Left forelimb (tissue), 1 donor: ENCODE results near the gene MCTP1.

Experiments
- DNase-seq: peaks from one replicate; pipeline ENCODE4 v3.0.0-alpha.2; 2018; ENCODE audit warnings: low spot score

Gene MCTP1

GRCh38 chr5:95284572-95285408, at the start of gene MCTP1:
Gene MCTP1, minus strand, starts transcription at chr5:95285094.
- peak; percentile 71 for DNase-seq

DNA sequence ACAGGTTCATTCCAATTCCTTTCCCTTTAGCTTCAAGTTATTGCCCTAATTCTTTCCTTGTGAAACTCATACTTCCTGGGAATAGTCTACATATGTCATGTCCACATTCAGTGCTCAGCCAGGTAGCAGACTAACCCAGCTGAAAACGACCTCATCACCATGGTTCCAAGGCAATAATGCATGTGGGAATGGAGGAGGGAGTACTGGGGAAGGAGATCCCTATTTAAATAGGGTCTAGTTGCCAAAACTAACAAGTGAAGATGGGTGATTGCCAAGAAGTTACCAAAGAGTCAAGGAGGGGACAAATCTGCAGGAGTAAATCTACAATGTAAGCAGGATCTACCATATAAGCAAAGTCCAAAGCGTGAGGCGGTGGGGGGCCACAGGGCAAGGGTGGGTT, 47.3 kb upstream of the MCTP1 start:
- no peak for DNase-seq

DNA sequence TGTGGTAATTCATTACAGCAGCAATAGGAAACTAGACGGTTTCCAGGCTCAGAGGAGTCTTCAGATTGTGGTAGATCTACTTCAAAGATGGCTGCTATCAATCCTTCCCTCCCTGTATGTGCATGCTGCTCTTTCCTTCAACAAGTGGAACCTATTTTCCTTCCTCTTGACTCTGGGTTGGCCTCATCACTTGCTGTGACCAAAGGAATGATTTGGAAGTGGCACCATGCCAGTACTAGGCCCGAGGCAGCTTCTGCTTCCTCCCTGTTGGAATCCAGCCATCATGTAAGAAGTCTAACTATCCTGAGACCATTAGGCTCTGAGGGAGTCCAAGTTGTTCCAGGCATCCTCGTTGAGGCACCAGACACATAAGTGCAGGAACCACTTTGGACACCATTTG, 46.5 kb upstream of the MCTP1 start:
- DNase-seq = no peak

DNA sequence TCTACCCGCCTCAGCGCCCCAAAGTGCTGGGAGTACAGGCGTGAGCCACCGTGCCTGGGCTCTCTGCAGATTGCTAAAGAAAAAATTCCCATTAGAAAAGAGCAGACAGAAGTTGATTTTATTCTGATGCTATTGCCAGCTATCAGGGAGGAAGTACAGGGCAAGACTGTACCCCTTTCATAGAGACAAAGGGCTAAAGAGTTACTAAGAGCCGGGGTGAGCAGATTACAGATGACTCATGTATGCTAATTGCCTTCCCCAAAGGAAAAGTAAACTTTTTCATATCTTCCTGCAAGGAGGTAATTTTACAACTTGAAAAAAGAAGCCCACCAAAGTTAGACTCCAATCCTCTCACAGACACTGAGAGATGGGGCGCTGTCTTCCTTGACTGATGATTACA, 42.3 kb upstream of the MCTP1 start:
- no peak for DNase-seq

DNA sequence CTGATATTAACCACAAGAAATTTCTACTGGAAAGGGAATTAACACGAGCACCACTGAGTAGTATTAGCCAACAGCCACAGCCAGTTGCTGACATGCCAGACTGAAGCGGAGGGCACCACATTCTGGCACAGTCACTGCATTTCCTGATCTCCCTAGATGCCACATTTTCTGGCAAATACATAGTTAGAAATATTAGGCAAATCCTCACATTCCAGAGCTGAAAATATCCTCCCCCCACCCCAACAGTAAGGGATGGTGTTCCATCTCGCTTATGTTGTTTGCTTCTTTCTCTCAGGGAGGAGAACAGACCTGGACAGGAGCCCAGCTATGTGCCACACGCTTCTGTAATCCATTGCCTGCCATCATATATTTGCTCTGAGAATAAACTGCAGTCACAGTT, 32.8 kb upstream of the MCTP1 start:
- no peak for DNase-seq

- no peak for DNase-seq
Measured at GRCh38 chr5:95317085-95317484, 32.2 kb upstream of the MCTP1 start.

DNA sequence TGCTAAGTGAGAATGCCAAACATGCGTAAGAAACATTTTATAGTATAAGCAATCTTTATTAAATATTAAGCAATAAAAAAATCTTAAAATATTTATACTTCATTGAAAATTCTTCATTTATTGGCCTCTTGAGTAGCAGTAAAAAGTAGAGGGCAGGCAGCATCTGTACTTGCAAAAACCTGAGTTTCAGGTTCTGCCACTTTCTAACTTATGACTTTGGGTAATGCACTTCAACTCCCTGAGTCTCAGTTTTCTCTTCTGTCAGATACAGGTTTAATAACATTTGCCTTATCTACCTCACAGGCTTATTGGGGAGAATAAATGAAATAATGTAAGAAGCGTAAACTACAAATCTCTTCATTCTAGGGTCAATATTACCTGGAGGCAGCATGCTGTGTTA, 19.8 kb upstream of the MCTP1 start:
- no peak for DNase-seq

DNA sequence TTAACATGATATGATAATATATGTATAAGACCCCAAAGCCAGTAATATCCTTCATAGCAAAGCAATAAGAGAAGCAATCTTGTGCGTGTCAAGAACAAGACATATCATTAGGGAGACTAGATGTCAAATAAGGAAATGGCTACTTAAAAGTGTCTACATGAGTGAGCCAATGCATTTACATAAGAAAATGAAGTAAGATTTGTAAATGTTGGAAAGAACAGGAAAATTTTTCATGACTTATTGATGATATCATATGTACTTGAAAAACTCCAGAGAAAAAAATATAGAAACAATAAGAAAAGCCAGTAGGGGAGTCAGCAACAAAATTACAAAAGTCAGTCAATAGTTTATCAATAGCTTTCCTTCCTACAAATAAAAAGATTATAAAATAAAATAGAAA, 13.8 kb upstream of the MCTP1 start:
- no peak for DNase-seq

DNA sequence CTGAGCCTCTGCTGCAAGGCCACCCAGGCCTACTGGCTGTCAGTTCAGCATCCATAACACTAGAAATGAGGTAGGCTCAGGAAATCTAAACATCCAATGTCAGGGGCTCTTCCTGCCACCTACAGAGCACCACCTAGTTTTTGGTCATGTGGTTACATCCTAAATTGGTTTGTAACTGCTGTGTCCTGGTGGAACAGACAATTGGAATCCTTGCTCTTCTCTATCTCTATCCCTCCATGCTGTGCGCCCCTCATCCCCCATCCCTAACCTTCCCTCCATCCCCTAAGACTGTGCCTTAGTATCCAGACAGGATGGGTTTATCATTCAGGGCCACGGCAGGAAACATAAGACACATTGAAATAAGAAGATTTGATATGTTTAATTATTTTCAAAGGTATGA, 11.4 kb upstream of the MCTP1 start:
- no peak for DNase-seq

GRCh38 chr5:95285409-95285755, 488 bp upstream of the MCTP1 start:
- no peak for DNase-seq

DNA sequence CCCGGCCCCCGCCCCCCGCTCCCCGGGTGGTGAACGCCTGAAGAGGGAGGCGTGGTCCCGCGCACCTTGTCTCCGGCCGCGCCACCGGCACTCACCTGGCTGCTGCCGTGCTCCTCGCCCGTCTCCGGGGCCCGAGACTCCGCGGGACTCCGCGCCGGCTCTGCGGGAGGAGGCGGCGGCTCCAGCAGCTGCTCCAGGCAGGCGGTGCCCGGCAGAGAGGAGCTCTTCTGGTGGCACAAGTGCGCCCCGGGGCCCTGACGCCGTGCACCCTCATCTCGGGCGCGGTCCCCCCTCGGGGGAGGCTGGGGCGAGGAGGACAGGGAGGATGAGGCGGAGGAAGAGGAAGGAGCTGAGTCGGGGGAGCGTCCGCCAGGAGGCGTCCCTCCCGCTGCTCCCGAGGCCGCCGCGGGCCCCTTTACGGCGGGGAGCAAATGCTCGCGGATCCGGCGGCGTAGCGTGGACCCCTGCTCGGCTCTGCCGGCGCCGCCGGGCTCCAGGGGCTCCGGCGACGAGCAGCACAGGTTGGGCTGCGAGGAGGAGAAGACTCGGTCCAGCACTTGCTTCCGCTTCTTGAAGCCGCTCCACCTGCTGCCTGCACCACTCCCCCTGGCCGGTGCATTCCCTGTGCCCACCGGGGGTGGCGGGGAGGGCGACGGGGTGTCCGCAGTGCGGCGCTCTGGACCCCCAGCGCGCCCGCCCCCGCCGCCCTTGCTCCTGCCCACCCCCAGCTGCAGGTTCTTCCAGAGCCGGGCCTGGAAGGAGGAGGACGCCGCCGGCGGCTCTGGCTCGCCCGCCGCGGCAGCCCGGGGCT, 928 bp downstream of the MCTP1 start:
- peak; percentile 73 for DNase-seq

GRCh38 chr5:95283022-95283615, 1.8 kb downstream of the MCTP1 start:
- no peak for DNase-seq

DNA sequence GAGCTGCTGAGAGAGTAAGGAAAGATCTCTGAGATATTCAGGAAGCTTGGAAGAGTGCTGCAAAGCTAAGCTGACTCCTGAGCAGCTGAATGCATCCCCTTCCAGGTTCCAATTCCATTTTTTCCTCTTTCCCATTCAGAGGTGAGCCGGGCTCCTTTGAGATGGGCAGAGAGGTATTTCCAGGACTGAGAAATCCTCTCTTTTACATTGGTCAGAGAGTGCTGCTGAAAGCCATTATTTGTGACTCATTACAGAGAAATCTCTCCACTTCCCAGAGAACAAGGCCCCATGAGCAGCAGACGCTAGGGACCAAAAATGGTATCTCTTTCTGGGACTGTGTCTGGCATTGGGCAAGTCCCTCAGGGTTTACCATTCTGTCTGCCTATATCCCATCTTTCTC, 3.7 kb downstream of the MCTP1 start:
- no peak for DNase-seq

- DNase-seq = no peak
Measured at GRCh38 chr5:95280401-95281095, 4.3 kb downstream of the MCTP1 start.

- no peak for DNase-seq
Measured at GRCh38 chr5:95274011-95274410, 10.9 kb downstream of the MCTP1 start.

GRCh38 chr5:95272316-95272929, 12.5 kb downstream of the MCTP1 start:
- DNase-seq = no peak

DNA sequence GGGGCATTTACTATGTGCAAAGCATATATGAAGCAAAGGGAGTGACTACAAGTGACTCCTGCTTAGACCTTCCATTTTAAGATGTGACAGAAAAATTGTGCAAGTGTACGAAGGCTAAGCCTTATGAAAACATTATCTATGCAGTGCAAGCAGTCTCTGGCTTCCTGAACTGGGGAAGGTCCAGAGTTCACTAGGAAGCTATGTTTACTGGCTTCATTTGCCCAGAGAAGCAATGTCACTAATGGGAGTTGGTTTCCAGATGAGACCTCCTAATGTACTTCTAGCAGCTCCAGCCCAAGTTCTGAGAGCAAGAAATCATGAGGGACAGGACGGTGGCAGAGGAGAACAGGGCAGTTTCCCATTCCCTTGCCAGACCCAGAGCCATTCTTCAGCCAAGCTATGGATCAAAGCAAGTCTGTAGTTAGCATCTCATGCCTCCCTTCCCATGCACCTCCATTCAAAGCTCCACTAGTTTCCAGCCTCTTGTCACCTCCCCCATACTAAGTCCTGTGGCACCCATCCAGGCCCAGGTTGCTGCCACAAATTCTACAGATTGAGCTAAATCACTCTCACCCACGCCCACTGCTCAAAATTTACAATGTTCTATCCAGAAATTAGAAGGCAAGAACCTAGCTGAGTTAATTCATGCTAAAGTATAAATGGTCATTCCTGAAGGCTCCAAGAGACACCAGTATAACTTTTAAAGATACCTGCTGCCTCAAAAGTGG, 21.8 kb downstream of the MCTP1 start:
- DNase-seq = no peak

- DNase-seq = no peak
Measured at GRCh38 chr5:95261437-95262175, 23.3 kb downstream of the MCTP1 start.

- no peak for DNase-seq
Measured at GRCh38 chr5:95256991-95257390, 27.9 kb downstream of the MCTP1 start.

GRCh38 chr5:95256446-95256845, 28.4 kb downstream of the MCTP1 start:
- no peak for DNase-seq

DNA sequence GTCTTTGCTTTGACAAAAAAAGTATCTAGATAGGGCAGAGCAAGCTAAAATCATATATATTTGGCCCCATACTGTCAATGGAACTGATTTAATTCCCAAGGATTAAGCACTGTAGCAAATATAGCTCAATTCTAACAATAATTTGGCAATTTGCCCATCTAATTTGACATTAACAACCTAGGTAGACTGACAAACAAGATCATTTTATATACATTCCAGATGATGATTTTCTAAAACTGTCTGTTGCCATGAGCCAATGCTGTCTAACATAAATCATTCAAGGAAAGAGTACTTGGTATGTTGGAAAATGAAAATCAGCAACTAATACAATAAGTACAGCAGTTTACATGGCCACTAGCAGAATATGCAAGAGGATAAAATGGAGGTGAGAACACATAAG, 32.1 kb downstream of the MCTP1 start:
- DNase-seq = no peak
